ENCODE data around the gene GSTM2.

DNA sequence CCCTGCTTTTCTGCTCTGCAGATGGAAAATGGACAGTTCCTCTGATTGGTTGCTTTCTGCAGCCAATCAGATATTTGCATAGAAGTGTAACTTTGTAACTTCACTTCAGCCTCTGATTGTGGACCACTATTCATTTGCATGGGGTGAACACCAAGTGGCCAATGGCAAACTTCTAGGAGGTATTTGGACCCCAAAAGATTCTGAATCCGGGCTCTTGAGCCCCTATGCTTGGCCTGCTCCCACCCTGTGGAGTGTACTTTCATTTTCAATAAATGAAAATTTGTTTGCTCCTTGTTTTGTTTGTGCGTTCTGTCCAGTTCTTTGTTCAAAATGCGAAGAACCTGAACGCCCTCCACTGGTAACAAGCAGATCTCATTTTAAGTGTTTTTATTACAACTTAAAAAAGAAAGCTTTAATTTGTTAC is 18.4 kb upstream of the GSTM2 start:
- TF ChIP-seq, protein P1, sequence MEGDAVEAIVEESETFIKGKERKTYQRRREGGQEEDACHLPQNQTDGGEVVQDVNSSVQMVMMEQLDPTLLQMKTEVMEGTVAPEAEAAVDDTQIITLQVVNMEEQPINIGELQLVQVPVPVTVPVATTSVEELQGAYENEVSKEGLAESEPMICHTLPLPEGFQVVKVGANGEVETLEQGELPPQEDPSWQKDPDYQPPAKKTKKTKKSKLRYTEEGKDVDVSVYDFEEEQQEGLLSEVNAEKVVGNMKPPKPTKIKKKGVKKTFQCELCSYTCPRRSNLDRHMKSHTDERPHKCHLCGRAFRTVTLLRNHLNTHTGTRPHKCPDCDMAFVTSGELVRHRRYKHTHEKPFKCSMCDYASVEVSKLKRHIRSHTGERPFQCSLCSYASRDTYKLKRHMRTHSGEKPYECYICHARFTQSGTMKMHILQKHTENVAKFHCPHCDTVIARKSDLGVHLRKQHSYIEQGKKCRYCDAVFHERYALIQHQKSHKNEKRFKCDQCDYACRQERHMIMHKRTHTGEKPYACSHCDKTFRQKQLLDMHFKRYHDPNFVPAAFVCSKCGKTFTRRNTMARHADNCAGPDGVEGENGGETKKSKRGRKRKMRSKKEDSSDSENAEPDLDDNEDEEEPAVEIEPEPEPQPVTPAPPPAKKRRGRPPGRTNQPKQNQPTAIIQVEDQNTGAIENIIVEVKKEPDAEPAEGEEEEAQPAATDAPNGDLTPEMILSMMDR (IDR thresholded peaks at IDR 0.05), result peak; percentile 43
- TF ChIP-seq, protein P2, sequence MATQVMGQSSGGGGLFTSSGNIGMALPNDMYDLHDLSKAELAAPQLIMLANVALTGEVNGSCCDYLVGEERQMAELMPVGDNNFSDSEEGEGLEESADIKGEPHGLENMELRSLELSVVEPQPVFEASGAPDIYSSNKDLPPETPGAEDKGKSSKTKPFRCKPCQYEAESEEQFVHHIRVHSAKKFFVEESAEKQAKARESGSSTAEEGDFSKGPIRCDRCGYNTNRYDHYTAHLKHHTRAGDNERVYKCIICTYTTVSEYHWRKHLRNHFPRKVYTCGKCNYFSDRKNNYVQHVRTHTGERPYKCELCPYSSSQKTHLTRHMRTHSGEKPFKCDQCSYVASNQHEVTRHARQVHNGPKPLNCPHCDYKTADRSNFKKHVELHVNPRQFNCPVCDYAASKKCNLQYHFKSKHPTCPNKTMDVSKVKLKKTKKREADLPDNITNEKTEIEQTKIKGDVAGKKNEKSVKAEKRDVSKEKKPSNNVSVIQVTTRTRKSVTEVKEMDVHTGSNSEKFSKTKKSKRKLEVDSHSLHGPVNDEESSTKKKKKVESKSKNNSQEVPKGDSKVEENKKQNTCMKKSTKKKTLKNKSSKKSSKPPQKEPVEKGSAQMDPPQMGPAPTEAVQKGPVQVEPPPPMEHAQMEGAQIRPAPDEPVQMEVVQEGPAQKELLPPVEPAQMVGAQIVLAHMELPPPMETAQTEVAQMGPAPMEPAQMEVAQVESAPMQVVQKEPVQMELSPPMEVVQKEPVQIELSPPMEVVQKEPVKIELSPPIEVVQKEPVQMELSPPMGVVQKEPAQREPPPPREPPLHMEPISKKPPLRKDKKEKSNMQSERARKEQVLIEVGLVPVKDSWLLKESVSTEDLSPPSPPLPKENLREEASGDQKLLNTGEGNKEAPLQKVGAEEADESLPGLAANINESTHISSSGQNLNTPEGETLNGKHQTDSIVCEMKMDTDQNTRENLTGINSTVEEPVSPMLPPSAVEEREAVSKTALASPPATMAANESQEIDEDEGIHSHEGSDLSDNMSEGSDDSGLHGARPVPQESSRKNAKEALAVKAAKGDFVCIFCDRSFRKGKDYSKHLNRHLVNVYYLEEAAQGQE (IDR thresholded peaks at IDR 0.05; ENCODE audit: insufficient read depth in 1 of 2, low read depth in 2 of 2, low read length in 1 of 2), result no peak
- TF ChIP-seq TCF7L2 (IDR thresholded peaks at IDR 0.05; ENCODE audit: low read depth, low read length) (no peak), SIN3A (IDR thresholded peaks at IDR 0.05; ENCODE audit: borderline replicate concordance, insufficient read depth, low read depth, low read length) (no peak)

Data from Panc1 (cell line).